DMS53 (cell line): ENCODE data around the gene KCNN4.
"Not testable (repeated sequence)": the region's sequence is repeated elsewhere in the genome, so short reads cannot be mapped to it uniquely, and the experiment has no call there.

Experiments used
- DNase-seq: peaks from one replicate; lab custom pipeline; 2025; lab: John Stamatoyannopoulos, UW

Gene KCNN4

DNA sequence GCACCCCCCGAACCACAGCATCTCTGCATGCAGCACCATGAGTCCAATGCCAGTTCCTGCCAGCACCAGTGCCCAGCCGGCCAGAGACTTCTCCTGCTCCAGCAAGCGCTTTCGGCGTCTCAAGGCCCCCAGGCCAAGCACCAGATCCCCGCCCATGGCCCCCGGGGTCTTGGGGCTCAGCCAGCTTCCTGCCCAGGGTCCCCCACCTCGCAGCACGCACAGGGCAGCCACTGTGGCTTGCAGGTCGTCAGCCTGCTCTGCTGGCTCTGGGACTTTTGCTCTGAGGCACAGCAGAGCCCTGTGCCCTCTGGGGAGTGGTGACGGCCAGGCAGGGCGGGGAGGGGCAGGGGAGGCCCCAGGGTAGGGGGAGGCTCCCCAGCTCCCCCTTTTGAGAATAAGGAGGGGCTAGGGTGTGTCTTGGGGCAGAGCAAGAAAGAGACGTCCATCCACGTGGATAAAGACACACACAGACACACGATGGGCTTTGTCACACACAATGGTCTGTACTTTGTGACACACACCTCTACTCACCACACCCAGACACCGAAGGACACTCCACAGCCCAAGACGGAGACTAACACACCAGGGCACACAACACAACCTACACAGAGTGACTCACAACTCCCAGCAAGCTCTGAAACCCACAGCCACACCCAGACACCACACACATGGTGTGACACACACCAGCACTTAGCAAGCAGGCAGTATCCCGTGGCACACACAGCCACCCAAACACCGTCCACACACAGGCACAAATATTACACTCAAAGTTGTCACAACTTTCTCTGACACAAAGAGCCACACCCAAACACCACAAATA lies at the start of gene KCNN4:
Gene KCNN4, minus strand, starts transcription at position 268 of the 820 bp plus-strand sequence. Its CDS starts 112 bp downstream, at position 156.
- no peak for DNase-seq

DNA sequence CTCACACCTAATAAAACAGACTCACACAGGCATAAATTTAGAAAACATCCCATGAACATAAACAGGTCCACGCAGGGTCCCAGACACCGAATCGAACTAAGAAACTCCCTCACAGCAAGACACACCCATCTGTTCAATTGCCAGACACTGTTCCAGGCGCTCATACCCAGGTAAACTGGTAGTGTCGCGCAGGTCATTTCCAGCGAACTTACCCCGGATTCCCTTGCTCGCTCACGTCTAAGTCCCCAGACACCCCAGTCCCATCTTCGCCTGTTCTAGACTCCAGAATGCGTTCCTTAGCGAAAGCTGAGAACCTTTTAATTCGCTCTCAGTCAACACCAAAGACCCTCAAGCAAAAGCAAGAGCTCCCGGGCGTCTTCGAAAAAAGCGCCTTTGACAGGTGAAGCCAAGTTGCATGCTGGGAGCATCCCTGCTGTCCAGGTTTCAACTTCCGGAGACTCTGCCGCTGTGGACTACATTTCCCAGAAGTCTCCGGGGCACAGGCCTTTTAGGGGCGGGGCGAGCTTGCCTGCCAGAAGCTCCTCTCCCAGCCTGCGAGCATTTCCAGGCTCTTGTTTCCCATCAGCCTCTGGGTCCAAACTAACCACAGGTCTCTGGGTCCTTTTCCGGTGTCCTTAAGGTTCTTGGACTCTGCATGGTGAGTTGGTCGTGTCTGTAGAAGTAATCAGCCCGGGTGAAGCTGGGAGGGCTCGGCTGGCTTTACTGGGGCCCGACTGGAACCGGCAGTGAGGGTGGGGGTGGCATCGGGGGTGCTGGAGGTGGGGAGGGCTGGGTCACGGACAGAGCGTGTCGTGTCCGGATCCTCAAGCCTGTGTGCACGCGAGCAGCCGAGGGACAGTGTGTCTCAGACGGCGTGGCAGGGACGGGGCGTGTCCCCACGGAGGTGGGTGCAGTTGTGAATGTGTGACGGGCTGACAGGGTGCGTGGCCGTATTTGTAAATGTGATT lies 46.3 kb upstream of the KCNN4 start, which contains the start of gene ZNF283:
Gene ZNF283, plus strand, starts transcription at position 535 of the 968 bp plus-strand sequence. CDS start 6,184 bp downstream, outside the sequence.
- DNase-seq = peak; percentile 97

DNA sequence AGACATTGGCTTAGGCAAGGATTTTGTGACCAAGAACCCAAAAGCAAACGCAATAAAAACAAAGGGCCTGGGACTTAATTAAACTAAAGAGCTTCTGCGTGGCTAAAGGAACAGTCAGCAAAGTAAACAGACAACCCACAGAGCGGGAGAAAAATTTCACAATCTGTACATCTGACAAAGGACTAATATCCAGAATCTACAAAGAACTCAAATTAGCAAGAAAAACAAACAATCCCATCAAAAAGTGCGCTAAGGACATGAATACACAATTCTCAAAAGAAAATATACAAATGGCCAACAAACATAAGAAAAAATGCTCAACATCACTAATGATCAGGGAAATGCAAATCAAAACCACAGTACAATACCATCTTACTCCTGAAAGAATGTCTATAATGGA lies 43.8 kb upstream of the KCNN4 start:
- DNase-seq = not testable (repeated sequence)

DNA sequence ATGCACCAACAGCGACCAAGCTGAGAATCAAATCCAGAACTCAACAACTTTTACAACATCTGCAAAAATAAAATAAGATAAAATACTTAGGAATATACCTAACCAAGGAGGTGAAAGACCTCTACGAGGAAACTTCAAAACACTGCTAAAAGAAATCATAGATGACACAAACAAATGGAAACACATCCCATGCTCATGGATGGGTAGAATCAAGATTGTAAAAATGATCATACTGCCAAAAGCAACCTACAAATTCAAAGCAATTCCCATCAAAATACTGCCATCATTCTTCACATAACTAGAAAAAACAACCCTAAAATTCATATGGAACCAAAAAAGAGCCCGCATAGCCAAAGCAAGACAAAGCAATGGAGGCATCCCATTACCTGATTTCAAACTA lies 43.1 kb upstream of the KCNN4 start:
- DNase-seq = not testable (repeated sequence)

DNA sequence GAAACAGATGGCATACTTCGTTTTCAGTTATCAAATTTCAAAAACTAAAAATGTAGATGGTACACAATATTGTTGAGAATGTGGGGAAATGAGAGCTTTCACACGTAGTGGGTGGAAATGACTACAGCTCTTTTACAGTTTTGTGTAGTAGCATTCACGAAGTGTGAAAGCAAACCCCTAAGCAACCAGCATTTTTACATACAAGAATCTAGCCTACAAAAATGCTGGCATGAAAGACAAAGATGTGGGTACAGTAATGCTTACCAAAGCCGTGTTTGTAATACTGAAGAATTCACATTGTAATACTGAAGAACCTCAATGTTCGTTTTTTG lies 40.1 kb upstream of the KCNN4 start:
- DNase-seq = no peak

- peak; percentile 58 for DNase-seq
Observed at GRCh38 chr19:43820098-43820883, 39.5 kb upstream of the KCNN4 start.

DNA sequence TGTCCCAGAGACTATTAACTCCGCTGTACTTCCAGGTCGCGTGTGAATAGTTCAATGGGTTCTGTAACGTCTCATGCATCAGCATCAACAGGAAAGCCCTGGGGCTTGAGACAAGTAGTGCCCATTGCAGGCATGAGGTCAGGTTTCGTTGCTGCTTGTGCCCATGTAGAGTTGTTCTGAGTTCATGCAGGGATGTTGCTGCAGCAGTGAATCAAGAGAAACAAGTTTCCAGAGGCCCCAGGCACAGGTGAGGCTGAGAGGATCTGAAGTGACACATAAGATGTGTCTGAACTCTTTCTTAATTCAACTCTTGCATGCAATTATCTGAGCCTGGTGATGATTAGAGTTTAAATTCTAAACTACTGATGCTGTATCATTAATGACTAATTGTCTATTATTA lies 37.7 kb upstream of the KCNN4 start:
- no peak for DNase-seq

- not testable (repeated sequence) for DNase-seq
Observed at GRCh38 chr19:43817454-43817853, 36.7 kb upstream of the KCNN4 start.

DNA sequence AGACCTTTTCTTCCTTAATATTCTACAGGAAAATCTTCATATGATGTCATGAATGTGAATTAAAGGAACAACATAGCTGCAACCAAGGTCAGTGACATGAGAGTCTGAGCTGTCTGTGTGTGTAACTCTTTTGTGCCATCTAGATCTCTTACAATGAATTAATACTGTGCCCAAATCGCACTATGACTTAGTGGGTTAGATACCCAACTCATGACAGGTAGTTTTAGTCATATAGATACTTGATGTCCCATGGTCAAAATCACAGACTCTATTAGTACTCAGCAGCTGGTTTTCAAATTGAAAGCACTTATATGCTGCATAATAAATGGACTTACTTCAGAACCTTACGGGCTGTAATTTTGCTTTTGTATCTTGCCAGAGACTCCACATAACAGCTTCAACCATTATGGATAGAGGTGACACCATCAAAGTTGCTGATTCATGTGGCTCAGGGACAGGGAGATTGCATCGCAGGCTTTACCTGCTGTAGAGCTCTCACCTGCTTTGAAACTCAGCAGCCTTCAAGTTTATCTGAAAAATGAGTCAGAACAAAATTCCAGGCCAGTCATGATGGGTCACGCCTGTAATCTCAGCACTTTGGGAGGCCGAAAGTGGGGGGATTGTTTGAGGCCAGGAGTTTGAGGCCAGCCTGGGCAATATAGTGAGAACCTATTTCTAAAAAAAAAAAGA lies 34.0 kb upstream of the KCNN4 start:
- no peak for DNase-seq

DNA sequence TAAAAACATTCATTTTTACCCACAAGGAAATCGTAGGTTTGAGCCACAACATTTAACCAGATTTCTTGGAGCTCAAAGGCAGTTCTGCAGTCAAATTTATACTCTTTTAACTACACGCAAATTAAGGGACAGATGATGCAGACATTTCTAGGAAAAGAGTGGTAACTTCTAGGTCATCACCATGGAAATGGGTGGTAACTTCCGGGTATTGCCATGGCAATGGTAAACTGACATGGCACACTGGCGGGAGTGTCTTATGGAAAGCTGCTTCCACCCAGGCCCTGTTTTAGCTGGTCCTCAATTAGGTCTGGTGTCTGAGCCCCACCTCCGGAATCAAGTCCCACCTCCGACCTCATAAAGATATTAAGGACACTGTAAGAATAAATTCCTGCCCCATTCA lies 31.9 kb upstream of the KCNN4 start:
- peak; percentile 13 for DNase-seq

GRCh38 chr19:43812259-43812658 lies 31.5 kb upstream of the KCNN4 start:
- DNase-seq = no peak

DNA sequence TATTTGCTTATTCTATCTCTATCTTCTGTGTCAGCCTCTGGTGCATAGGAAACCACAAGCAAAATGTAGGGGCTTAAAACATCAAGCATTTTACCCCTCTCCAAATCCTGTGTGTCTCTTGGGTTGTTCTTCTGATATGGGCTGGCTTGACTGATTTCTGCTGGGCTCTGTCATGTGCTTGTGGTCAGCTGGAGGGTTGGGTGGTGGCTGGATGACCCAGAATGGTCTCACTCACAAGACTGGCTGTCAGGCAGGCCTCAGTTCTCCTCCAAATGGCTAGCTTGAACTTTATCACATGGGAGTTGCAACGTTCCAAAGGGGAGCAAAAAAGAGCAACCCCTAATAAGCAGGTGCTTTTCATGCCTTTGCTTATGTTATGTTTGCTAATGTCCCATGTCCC lies 31.1 kb upstream of the KCNN4 start:
- no peak for DNase-seq

DNA sequence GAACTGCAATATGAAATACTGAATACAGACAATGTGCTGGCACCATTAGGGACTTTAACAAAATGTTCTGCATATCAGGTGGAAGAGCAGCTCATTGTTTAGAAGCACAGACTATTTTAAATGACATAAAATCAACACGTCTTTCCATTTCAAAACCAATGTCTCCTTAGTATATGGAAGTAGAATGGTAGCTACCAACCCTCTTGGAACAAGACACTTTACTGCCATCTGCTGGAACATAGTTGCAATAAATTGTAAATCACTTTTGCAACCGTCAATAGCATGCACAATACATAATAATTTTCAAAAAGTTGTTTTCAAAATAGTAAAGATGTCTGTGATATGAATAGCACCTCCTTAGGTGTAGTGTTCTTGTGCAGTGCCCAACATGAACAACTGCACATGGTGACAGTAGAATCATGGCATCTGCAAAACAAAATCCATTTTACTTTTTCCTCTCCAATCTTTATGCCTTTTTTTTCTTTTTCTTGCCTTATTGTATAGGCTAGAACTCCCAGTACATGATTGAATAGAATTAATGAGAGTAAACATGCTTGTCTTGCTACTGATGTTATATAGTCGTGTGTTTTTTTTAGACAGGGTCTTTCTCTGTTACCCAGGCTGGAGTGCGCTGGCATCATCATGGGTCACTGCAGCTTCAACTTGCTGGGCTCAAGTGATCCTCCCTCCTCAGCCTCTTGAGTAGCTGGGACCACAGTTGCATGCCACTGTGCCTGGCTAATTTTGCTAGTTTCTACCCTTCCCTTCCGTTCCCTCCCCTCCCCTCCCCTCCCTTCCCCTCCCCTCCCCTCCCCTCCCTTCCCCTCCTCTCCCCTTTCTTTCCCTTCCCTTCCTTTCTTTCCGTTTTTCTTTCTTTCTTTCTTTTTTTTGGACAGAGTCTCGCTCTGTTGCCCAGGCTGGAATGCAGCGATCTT lies 29.3 kb upstream of the KCNN4 start:
- peak; percentile 85 for DNase-seq

GRCh38 chr19:43807651-43808050 lies 26.9 kb upstream of the KCNN4 start:
- DNase-seq = no peak

DNA sequence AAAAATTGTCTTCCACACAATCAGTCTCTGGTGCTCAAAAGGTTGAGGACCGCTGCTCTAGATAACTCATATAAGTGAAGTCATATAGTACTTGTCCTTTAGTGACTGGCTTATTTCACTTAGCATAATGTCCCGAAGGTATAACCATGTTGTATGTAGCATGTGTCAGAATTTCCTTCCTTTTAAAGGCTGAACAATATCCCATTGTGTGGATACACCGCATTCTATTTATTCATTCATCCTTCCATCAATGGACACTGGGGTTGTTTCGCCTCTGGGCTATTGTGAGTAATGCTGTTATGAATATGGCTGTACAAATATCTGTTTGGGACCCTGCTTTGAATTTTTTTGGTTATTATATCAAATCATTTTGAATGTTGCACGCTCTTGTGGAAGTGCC lies 26.1 kb upstream of the KCNN4 start:
- no peak for DNase-seq

- not testable (repeated sequence) for DNase-seq
Observed at GRCh38 chr19:43806401-43806800, 25.6 kb upstream of the KCNN4 start.

GRCh38 chr19:43804432-43804831 lies 23.7 kb upstream of the KCNN4 start:
- no peak for DNase-seq

DNA sequence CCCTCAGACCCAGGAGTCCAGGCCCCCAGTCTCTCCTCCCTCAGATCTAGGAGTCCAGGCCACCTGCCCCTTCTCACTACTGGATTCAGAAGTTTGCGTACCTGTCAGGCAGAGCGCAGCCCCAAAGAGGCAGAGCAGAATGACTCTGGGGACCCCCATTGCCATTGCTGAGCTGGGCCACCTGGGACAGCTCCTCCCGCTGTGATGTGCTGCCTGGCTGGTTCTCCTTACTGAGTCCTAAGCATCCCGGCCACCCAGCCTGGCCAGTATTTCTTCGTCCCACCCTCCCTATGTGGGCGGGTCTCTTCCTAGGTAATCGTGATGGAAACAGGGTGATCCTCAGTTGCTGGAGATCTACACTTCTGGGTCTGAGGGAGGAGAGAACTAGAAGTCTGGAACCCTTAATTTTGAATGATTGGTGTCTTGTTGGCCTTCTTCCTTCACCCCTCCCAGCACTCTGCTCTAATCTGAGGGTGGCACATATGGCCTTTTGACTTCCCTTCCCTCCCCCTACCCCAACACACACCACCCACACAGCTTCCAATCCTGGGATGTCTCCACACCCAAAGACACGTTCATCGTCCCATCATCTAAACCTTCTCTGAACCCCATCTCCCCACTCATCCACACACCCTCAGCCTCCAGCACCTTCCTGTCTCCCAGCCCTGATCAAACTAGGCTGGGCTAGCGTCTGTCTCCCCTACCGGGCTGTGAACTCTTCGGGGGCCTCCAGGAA lies 21.6 kb upstream of the KCNN4 start, which contains the start of gene LYPD5:
Gene LYPD5, minus strand, starts transcription at position 232 of the 736 bp plus-strand sequence. Its CDS starts 67 bp downstream, at position 165.
- no peak for DNase-seq

DNA sequence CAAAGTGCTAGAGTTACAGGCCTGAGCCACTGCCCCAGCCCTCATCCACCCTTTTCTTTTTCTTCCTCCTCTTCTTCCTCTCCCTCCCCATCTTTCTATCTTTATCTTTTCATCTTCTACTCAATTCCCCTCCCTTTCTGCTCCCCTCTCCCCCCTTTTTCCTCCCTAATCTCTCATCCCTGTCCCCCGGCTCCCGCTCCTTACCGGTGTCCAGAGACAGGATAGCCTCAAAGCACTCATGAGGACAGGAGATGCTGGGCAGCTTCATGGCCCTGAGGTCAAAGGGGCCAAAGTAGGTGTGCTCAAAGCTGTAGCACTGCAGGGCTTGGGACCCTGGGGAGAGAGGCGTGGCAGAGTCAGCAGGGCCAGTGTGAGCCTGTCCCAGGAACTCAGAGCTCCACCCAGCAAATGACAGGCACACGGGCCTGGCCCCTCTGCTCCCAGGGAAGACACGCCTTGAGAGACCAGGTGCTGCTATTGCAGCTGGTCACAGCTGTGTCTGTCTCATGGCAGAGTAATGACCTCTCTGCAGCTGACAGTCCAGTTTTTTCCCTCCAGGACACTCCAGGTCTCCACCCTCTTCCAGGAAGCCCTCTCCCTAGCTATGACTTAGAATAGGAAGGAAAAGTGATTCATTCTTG lies 18.8 kb upstream of the KCNN4 start:
- DNase-seq = peak; percentile 76
